Measurements from ENCODE around the gene MEDAG.

GRCh38 chr13:30933354-30933670 is 27.2 kb downstream of the MEDAG start:
- TF ChIP-seq CTCF (IDR thresholded peaks at IDR 0.05) = no peak
- TF ChIP-seq EP300 (IDR thresholded peaks at IDR 0.05) = no peak
- TF ChIP-seq POLR2AphosphoS5 (IDR thresholded peaks at IDR 0.05) = no peak
